HPDE6-E6E7 (cell line): Measurements from ENCODE around the gene RET.

ENCODE experiments used
- DNase-seq: peaks from one replicate; pipeline ENCODE4 v3.0.0; 2011; ENCODE audit warnings: missing footprints; ENCODE audit errors: extremely low spot score

Gene RET

GRCh38 chr10:43044448-43044921, 32.4 kb upstream of the RET start:
- DNase-seq: no peak

GRCh38 chr10:43044961-43045621, 31.8 kb upstream of the RET start:
- DNase-seq: no peak

- DNase-seq: no peak
Observed at GRCh38 chr10:43045631-43046287, 31.1 kb upstream of the RET start.

GRCh38 chr10:43046288-43046991, 30.4 kb upstream of the RET start:
- DNase-seq: no peak

GRCh38 chr10:43047288-43047970, 29.4 kb upstream of the RET start:
- no peak for DNase-seq

GRCh38 chr10:43048301-43049051, 28.4 kb upstream of the RET start:
- DNase-seq: no peak

- DNase-seq: no peak
Observed at GRCh38 chr10:43049081-43049551, 27.8 kb upstream of the RET start.

GRCh38 chr10:43050011-43050410, 26.9 kb upstream of the RET start:
- no peak for DNase-seq

GRCh38 chr10:43053825-43054224, 23.0 kb upstream of the RET start:
- DNase-seq: no peak

- no peak for DNase-seq
Observed at GRCh38 chr10:43054593-43054992, 22.3 kb upstream of the RET start.

- no peak for DNase-seq
Observed at GRCh38 chr10:43055217-43055616, 21.7 kb upstream of the RET start.

- DNase-seq: no peak
Observed at GRCh38 chr10:43055991-43056567, 20.8 kb upstream of the RET start.

GRCh38 chr10:43056568-43057011, 20.3 kb upstream of the RET start:
- no peak for DNase-seq

GRCh38 chr10:43057231-43057711, 19.6 kb upstream of the RET start:
- DNase-seq: no peak

GRCh38 chr10:43057831-43058340, 19.0 kb upstream of the RET start:
- DNase-seq: no peak

- no peak for DNase-seq
Observed at GRCh38 chr10:43058716-43059335, 18.0 kb upstream of the RET start.

GRCh38 chr10:43059336-43059720, 17.5 kb upstream of the RET start:
- no peak for DNase-seq

GRCh38 chr10:43059828-43060227, 17.0 kb upstream of the RET start:
- no peak for DNase-seq

GRCh38 chr10:43060291-43060690, 16.6 kb upstream of the RET start:
- no peak for DNase-seq

GRCh38 chr10:43061331-43061730, 15.5 kb upstream of the RET start:
- no peak for DNase-seq
